GM18867 (cell line): ENCODE results near the gene SS18L1.

Experiments
- ATAC-seq: cut with Tn5 transposase; IDR thresholded peaks from one replicate; pipeline ENCODE4 v1.9.1; 2021; ENCODE audit warnings: mild to moderate bottlenecking, moderate library complexity; ENCODE audit not compliant: unreplicated experiment

Gene SS18L1

GRCh38 chr20:62191781-62192559 is 48.4 kb downstream of the SS18L1 start:
- no peak for ATAC-seq

GRCh38 chr20:62192635-62193034 is 49.1 kb downstream of the SS18L1 start:
- no peak for ATAC-seq

- no peak for ATAC-seq
Observed at GRCh38 chr20:62193079-62194025, 49.8 kb downstream of the SS18L1 start.

- ATAC-seq, result no peak
Observed at GRCh38 chr20:62195075-62195405, 51.5 kb downstream of the SS18L1 start.

- ATAC-seq, result no peak
Observed at GRCh38 chr20:62195736-62196135, 52.2 kb downstream of the SS18L1 start.

GRCh38 chr20:62196286-62196685 is 52.7 kb downstream of the SS18L1 start:
- no peak for ATAC-seq

- ATAC-seq, result no peak
Observed at GRCh38 chr20:62197311-62197710, 53.7 kb downstream of the SS18L1 start.

- ATAC-seq, result no peak
Observed at GRCh38 chr20:62197801-62198200, 54.2 kb downstream of the SS18L1 start.

GRCh38 chr20:62198496-62198895 is 54.9 kb downstream of the SS18L1 start:
- no peak for ATAC-seq

GRCh38 chr20:62198931-62199330 is 55.4 kb downstream of the SS18L1 start:
- ATAC-seq, result no peak

- ATAC-seq, result no peak
Observed at GRCh38 chr20:62200491-62201172, 57.1 kb downstream of the SS18L1 start.

- ATAC-seq, result no peak
Observed at GRCh38 chr20:62201173-62202082, 57.9 kb downstream of the SS18L1 start.

- no peak for ATAC-seq
Observed at GRCh38 chr20:62202083-62202395, 58.5 kb downstream of the SS18L1 start.

GRCh38 chr20:62202676-62203377 is 59.3 kb downstream of the SS18L1 start:
- no peak for ATAC-seq

GRCh38 chr20:62203378-62204030 is 59.9 kb downstream of the SS18L1 start:
- ATAC-seq, result no peak

GRCh38 chr20:62205618-62206387 is 62.2 kb downstream of the SS18L1 start:
- no peak for ATAC-seq

- no peak for ATAC-seq
Observed at GRCh38 chr20:62206388-62206775, 62.8 kb downstream of the SS18L1 start.

GRCh38 chr20:62208061-62208794 is 64.7 kb downstream of the SS18L1 start:
- no peak for ATAC-seq
